Measurements from ENCODE around the gene RELN. TPM values are rescaled to one million over a fixed set of nuclear protein-coding genes. Genes with fewer than 3 reads are reported as not detected.
"Not testable (repeated sequence)": the region's sequence is repeated elsewhere in the genome, so short reads cannot be mapped to it uniquely, and the experiment has no call there.

Gene RELN
- total RNA-seq, 1 experiment from 2014 or later = 0.03 TPM

DNA sequence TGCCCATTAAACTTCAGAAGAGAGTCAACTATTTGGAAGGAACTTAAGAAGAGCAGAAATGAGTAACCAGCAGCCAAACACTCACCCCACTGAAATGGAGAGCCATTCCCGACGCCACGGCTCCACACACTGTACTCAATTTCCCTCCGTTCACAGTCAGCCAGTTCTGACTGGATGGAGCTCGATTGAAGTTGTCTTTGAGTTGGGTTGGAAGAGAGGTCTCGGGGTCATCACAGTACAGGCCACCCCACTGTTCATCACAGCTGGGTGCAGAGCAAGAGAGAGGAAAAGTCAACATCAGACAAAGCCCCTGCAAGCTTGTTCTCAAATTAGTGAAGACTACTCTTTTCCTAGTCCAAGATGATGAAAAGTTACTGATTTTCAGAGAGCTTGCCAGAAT, 467.5 kb downstream of the RELN start:
- in situ Hi-C loops (cut with HindIII; ENCODE audit: low sequenced_read_pairs) = no loop called here
- DNase-seq (ENCODE audit: low spot score) = no peak

DNA sequence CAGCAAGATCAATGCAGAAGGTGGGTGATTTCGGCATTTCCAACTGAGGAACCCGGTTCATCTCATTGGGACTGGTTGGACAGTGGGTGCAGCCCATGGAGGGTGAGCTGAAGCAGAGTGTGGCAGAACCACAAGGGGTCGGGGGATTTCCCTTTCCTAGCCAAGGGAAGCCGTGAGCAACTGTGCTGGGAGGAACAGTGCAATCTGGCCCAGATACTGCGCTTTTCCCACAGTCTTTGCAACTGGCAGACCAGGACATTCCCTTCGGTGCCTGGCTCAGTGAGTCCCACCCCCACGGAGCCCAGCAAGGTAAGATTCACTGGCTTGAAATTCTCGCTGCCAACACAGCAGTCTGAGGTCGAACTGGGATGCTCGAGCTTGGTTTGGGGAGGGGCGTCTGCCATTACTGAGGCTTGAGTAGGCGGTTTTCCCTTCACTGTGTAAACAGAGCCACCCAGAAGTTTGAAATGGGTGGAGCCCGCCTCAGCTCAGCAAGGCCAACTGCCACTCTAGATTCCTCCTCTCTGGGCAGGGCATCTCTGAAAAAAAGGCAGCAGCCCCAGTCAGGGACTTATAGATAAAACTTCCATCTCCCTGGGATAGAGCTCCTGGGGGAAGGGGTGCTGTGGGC, 484.8 kb downstream of the RELN start:
- in situ Hi-C loops (cut with HindIII; ENCODE audit: low sequenced_read_pairs) = no loop called here
- peak; percentile 37 for DNase-seq (ENCODE audit: low spot score)

DNA sequence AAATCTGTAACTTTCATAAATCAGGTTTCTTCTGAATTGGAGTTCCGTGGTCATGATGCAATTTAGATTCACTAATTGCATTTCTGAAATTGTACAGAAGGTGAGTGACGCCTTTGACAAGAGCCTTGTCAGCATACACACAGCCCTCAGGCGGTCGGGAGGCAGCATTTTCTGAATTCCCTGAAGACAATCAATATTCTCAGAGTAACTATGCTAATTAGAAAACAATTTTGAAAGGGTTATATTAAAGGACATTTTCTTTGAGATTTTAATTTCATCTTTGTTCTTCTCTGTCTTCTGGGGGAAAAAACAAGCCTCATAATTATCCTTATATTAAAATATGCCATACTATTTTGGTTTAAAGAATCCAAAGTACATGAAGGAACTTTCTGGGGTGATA, 488.3 kb downstream of the RELN start:
- in situ Hi-C loops (cut with HindIII; ENCODE audit: low sequenced_read_pairs) = no loop called here
- no peak for DNase-seq (ENCODE audit: low spot score)

DNA sequence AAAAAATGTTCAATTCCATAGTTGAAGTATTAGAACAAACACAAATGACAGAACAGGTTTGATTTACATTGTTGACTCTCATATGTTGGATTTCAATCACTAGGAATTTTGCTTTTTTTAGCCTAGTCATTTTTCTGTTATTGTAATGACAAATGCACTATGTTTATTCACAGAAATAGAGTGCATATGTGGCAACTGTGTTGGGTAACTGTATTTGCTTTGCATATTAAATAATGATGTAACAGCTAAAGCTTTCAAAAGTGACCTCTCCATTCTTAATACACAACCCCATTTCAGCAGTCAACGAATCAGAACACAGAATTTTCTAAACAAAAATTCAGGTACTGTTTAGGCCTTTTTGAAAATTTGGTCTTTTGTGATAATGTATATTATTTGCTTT, 489.5 kb downstream of the RELN start:
- DNase-seq (ENCODE audit: low spot score) = no peak
- in situ Hi-C loops (cut with HindIII; ENCODE audit: low sequenced_read_pairs) = no loop called here

DNA sequence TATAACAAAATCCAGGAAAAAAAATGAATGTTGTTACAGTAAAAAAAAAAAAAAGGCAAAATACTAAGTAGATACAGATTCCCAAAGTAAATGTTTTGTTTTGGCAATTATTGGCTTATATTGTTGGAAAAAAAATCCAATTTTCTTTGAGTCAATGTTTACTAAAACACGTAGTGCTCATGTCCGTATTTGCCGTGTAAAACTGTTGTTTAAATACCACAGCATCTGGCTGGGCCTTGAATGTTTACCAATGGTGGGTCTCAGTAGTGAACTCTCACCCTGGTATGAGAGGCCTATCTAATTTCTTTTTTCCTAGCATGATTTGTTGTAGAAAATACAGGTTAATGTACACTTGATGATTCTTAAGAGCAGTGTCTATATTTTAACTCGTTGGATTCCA, 502.0 kb downstream of the RELN start:
- in situ Hi-C loops (cut with HindIII; ENCODE audit: low sequenced_read_pairs) = no loop called here
- DNase-seq (ENCODE audit: low spot score) = no peak

DNA sequence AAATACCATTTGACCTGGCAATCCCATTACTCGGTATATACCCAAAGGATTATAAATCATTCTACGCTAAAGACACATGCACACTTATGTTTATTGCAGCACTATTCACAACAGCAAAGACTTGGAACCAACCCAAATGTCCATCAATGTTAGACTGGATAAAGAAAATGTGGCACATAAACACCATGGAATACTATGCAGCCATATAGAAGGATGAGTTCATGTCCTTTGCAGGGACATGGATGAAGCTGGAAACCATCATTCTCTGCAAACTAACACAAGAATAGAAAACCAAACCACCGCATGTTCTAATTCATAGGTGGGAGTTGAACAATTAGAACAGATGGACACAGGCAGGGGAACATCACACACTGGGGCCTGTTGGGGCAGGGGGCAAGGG, 502.6 kb downstream of the RELN start:
- DNase-seq (ENCODE audit: low spot score); in situ Hi-C loops (cut with HindIII; ENCODE audit: low sequenced_read_pairs): not testable (repeated sequence)

DNA sequence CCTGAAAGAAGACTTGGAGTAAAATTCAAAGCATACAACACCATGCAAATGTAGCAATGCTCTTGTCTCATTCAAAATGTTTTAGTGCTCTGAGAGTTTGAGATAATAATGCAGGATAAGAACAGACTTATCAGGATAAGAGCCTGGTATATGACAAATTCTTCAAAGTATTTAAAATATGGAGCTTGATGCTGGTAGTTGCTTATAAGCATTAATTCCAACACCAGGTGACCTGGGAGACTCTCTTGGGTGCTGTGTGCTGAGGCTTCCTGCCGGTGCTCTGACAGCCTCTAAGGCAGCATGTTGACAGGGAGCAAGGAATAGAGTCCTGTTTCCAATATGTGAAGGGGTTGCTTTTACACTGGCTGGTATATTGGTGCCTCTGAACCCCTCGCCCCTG, 508.7 kb downstream of the RELN start:
- DNase-seq (ENCODE audit: low spot score) = no peak
- in situ Hi-C loops (cut with HindIII; ENCODE audit: low sequenced_read_pairs) = no loop called here

DNA sequence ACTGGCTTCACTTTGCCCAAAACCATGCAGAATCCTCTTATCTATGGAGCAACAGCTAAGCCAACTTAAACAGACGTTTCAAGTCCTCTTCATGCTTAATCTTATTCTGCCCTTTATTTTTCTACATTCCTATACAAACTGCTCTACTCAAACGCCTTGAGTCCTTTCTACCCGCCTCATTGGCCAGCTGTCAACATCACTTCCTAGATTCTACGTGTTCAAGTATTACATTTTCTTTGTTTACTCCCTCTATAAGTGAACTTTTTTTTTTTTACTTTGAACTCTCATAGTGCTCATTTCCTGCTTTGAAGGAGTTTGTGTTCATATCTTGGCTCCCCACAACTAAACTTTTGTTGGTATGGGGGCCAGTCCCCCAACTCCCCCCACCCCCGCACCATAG, 514.5 kb downstream of the RELN start:
- in situ Hi-C loops (cut with HindIII; ENCODE audit: low sequenced_read_pairs) = no loop called here
- no peak for DNase-seq (ENCODE audit: low spot score)

DNA sequence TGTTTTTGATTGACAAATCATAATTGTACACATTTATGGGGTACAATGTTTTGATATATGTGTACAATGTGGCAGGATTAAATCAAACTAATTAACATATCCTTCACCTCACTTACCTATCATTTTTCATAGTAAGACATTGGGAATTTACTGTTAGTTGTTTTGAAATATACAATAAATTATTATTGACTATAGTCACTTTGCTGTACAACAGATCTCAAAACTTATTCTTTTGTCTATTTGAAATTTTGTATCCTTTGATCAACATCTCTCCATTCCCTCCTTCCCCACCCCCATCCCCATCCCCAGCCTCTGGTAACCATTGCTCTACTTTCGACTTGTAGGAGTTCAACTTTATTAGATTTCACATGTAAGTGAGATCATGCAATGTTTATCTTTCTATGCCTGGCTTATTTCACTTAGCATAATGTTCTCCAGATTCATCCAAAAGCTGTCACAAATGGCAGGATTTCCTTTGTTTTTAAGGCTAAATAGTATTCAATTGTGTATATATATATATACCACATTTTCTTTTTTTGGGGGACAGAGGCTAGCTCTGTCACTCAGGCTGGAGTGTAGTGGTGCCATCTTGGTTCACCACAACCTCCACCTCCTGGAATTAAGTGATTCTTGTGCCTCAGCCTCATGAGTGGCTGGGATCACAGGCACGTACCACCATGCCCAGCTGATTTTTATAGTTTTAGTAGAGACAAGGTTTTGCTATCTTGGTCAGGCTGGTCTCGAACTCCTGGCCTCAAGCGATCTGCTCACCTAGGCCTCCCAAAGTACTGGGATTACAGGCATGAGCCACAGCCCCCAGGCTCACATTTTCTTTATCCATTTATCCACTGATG, 520.1 kb downstream of the RELN start:
- DNase-seq (ENCODE audit: low spot score) = no peak
- in situ Hi-C loops (cut with HindIII; ENCODE audit: low sequenced_read_pairs) = no loop called here

DNA sequence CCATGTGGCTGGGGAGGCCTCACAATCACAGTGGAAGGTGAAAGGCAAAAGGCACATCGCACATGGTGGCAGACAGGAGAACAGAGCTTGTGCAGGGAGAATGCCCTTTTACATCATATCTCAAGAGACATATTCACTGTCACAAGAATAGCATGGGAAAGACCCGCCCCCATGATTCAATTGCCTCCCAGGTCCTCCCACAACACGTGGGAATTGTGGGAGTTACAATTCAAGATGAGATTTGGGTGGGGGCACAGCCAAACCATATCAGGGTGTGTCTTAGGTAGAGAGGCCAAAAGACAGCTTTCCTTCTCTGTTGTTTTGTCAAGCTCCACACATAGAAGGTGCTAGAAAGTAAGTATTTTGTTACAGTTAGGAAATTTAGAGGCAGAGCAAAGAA, 522.6 kb downstream of the RELN start:
- no peak for DNase-seq (ENCODE audit: low spot score)
- in situ Hi-C loops (cut with HindIII; ENCODE audit: low sequenced_read_pairs) = no loop called here

DNA sequence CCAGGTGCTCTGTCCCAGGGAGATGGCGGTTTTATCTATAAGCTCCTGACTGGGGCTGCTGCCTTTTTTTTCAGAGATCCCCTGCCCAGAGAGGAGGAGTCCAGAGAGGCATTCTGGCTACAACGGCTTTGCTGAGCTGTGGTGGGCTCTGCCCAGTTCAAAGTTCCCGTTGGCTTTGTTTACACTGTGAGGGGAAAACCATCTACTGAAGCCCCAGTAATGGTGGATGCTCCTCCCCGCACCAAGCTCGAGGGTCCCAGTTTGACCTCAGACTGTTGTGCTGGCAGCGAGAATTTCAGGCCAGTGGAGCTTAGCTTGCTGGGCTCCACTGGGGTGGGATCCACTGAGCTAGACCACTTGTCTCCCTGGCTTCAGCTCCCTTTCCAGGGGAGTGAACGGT, 527.1 kb downstream of the RELN start:
- no peak for DNase-seq (ENCODE audit: low spot score)
- in situ Hi-C loops (cut with HindIII; ENCODE audit: low sequenced_read_pairs) = no loop called here

DNA sequence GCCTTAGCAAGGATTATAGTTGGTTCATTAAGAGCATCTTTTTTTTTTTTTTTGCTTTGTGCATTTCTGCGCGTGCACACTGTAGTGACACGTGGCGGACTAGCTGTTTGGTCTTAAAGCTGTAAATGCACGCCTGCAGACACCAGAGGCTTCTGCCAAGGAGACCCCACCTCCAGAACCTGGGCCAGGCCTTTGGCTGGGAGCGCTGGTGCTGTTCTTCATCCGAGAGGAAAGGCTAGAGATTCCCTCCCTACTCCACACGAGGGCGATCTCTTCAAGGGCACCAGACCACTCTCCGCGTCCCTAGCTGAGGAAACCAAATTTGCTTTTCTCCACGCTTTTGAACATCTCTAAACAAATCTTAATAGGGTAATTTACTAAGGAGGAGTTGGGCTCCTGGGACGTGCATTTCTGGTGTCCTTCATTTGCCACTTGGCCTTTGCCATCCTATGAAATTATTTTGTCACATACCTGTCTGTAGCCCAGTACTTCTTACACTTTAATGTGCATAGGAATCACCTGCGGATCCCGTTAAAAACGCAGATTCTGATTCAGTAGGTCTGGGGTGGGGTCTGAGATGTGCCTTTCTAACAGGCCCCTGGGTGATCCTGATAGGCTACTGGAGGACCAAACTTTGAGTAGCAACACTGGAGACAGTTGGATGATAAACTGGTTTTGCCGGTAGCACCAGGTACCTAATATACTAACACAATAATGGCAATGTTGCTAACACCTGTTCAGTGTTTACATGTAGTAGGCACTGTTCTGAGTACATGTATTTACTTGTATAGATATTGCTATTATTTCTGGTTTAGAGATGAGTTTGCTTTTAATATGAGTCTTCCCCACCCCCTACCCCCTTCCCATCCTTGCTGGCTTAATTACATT, 542.1 kb downstream of the RELN start:
- DNase-seq (ENCODE audit: low spot score) = peak; percentile 88
- in situ Hi-C loops (cut with HindIII; ENCODE audit: low sequenced_read_pairs) = no loop called here

DNA sequence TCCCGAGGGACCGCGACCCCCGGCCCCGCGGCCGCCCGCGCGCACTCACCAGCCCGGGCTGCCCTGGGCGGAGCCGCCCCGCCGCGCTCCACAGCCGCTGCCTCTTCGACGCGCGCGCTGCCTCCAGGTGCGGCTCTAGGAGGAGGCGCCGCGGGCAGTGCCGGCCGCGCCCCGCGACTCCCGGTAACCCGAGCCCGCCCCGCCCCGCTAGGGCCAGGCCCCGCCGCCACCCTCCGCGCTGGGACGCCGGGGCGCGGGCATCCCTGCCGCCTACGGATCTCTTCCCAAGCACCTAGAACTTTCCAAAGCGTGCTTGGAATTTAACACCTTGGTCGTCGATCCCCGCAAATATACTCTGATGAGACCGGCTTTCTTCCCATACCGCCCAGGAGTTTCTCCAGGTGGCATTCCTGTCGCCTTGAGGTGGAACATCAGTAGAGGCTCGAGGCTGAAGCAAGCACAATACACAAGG, 543.4 kb downstream of the RELN start, which contains the start of gene SLC26A5:
SLC26A5 (minus strand) TSS at position 159 of the 472 bp plus-strand sequence. CDS start 24,693 bp downstream, outside the sequence.
- peak; percentile 29 for DNase-seq (ENCODE audit: low spot score)
- in situ Hi-C loops (cut with HindIII; ENCODE audit: low sequenced_read_pairs) = no loop called here

DNA sequence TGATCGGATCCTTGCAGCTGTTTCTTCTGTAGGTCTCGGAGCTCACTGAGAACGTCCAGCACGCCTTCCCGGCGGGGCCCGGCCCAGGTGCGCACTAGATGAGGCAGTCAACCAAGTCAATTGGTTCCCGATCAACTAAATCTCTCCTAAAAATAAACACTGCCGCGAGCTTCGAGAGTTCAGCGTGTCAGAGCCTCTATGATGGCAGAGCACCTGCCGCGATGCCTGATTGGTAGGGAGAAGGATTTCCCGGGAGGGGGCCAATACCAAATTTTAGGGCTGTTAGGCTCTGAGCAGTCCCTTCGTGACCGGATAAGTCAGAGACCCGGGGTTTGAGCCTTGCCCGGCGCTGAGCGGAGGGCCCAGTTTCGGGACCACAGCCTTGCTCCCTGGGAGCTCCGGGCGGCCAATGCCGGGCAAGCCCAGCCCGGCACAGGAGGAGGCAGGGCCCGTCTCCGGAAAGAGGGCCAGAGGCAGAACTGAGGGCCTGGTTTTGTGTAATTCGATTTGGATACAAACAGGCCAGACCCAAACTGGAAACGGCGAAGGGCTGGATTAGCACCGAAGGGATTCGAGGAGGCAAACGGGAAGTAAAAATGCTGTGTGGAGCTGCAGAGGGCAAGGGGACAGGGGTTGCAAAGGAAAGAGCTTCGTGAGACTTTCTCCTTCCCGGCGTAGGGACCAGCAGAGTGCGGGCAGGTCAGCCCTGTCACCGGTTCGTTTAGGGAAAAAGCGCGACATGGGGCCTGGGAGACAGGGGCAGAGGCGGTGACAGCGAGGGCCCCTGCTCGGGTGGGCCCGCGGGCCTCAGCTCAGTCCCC, 544.0 kb downstream of the RELN start:
- peak; percentile 56 for DNase-seq (ENCODE audit: low spot score)

DNA sequence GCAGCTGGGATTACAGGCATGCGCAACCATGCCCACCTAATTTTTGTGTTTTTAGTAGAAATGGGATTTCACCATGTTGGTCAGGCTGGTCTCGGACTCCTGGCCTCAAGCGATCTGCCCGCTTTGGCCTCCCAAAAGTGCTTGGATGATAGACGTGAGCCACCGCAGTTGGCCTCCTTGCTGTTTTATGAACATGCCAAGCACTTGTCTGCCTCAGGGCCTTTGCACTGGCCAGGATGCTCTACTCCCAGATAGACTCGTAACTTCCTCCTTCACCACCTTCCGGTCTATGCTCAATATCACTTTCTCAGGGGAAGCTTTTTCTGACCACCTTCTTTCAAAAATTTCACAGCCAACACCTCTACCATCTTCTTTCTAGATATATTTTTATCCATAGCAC, 549.8 kb downstream of the RELN start:
- in situ Hi-C loops (cut with HindIII; ENCODE audit: low sequenced_read_pairs) = no loop called here
- DNase-seq (ENCODE audit: low spot score) = no peak

More for the DNA sequence above, 544.0 kb downstream of the RELN start:
- in situ Hi-C loops (cut with HindIII; ENCODE audit: low sequenced_read_pairs) = no loop called here

DNA sequence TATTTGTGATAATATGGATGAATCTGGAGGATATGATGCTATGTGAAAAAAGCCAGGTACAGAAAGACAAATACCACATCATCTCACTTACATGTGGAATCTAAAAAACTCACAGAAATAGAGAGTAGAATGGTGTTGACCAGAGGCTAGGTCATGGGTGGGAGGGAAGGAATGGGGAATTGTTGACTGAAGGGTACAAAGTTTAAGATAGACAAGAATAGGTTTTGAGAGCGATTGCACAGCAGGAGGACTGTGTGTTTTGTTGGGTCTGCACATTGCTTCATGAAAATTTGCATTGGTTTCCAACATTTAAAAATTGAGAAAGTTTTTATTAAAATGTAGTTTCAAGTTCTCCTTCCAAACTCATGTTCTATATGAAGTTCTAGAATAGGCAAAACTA, 551.8 kb downstream of the RELN start:
- DNase-seq (ENCODE audit: low spot score) = no peak
- in situ Hi-C loops (cut with HindIII; ENCODE audit: low sequenced_read_pairs) = no loop called here

DNA sequence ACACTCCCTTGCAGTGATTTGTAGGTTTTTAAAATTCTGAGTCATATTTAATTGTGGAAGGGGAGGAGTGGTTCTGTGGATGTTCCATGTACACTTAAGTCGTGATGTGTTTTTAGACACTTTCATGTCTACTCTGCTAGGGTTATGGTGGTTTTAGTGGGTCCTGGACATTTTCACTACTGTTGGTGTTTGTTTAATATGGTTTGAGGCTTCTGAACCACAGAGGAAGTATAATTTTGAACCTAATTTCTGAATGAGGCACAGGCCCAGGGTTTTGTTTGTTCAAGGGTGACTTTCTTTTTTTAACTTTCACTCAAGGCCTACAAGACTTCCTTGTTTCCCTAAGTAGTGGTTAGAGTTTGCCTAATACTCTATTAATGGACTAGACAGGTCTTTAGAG, 556.7 kb downstream of the RELN start:
- in situ Hi-C loops (cut with HindIII; ENCODE audit: low sequenced_read_pairs) = no loop called here
- no peak for DNase-seq (ENCODE audit: low spot score)

DNA sequence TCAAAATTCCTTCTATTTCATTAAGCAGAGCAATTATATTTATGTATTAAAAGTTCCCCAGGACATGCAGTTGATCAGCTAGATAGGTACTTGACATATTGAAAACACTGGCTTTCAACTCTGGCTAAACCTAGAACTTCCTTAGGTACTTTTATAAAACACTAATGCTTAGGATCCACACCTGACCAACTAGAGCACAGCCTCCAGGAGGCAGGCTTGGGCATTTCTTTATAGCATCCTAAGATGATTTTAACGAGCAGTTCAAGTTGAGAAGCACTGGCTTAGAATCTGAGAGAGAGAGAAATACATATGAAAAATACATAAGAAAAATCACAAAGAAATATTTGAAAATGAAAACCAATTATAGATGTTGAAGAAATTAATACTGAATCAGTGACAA, 564.3 kb downstream of the RELN start:
- in situ Hi-C loops (cut with HindIII; ENCODE audit: low sequenced_read_pairs) = no loop called here
- no peak for DNase-seq (ENCODE audit: low spot score)

All from G401 (cell line).